ENCODE measurements around the gene HSD11B1.

HSD11B1 gene

GRCh38 chr1:209704584-209704983 lies at the start of gene HSD11B1:
Gene HSD11B1 (plus strand): TSS chr1:209704846. CDS start chr1:209704943, 97 bp downstream.
- FAIRE-seq = no peak
- no peak for DNase-seq (ENCODE audit: insufficient read length, low spot score)

- FAIRE-seq = no peak
- no peak for DNase-seq (ENCODE audit: insufficient read length, low spot score)
Measured at GRCh38 chr1:209655411-209656231, 49.0 kb upstream of the HSD11B1 start.

GRCh38 chr1:209657140-209657879 lies 47.3 kb upstream of the HSD11B1 start:
- FAIRE-seq = no peak
- no peak for DNase-seq (ENCODE audit: insufficient read length, low spot score)

GRCh38 chr1:209657918-209658317 lies 46.7 kb upstream of the HSD11B1 start:
- no peak for FAIRE-seq
- no peak for DNase-seq (ENCODE audit: insufficient read length, low spot score)

GRCh38 chr1:209659909-209660308 lies 44.7 kb upstream of the HSD11B1 start:
- DNase-seq (ENCODE audit: insufficient read length, low spot score) (no peak), FAIRE-seq (peak; percentile 89)

- DNase-seq (ENCODE audit: insufficient read length, low spot score) = no peak
- no peak for FAIRE-seq
Measured at GRCh38 chr1:209661071-209661470, 43.6 kb upstream of the HSD11B1 start.

GRCh38 chr1:209662879-209663327 lies 41.7 kb upstream of the HSD11B1 start:
- FAIRE-seq (no peak), DNase-seq (ENCODE audit: insufficient read length, low spot score) (no peak)

- FAIRE-seq (no peak), DNase-seq (ENCODE audit: insufficient read length, low spot score) (no peak)
Measured at GRCh38 chr1:209667103-209667502, 37.5 kb upstream of the HSD11B1 start.

GRCh38 chr1:209667708-209668107 lies 36.9 kb upstream of the HSD11B1 start:
- FAIRE-seq = no peak

GRCh38 chr1:209670441-209671082 lies 34.1 kb upstream of the HSD11B1 start:
- no peak for FAIRE-seq
- DNase-seq (ENCODE audit: insufficient read length, low spot score) = no peak

More at GRCh38 chr1:209667708-209668107, 36.9 kb upstream of the HSD11B1 start:
- DNase-seq (ENCODE audit: insufficient read length, low spot score) = no peak

- peak; percentile 46 for DNase-seq (ENCODE audit: insufficient read length, low spot score)
- peak; percentile 96 for FAIRE-seq
Measured at GRCh38 chr1:209672705-209673630, 31.7 kb upstream of the HSD11B1 start.

- no peak for FAIRE-seq
- DNase-seq (ENCODE audit: insufficient read length, low spot score) = no peak
Measured at GRCh38 chr1:209673631-209674417, 30.8 kb upstream of the HSD11B1 start.

GRCh38 chr1:209674957-209675564 lies 29.6 kb upstream of the HSD11B1 start, which contains the start of gene G0S2:
Gene G0S2 (plus strand): TSS chr1:209675412. CDS start chr1:209675685, 273 bp downstream.
- FAIRE-seq = no peak
- no peak for DNase-seq (ENCODE audit: insufficient read length, low spot score)

GRCh38 chr1:209675565-209676154 lies 29.0 kb upstream of the HSD11B1 start:
- no peak for FAIRE-seq
- no peak for DNase-seq (ENCODE audit: insufficient read length, low spot score)

- DNase-seq (ENCODE audit: insufficient read length, low spot score) = no peak
- no peak for FAIRE-seq
Measured at GRCh38 chr1:209678981-209679539, 25.6 kb upstream of the HSD11B1 start.

GRCh38 chr1:209685821-209686220 lies 18.8 kb upstream of the HSD11B1 start:
- peak; percentile 72 for FAIRE-seq
- no peak for DNase-seq (ENCODE audit: insufficient read length, low spot score)

- FAIRE-seq (no peak), DNase-seq (ENCODE audit: insufficient read length, low spot score) (no peak)
Measured at GRCh38 chr1:209686322-209686721, 18.3 kb upstream of the HSD11B1 start.

- no peak for DNase-seq (ENCODE audit: insufficient read length, low spot score)
- FAIRE-seq = no peak
Measured at GRCh38 chr1:209688746-209689234, 15.9 kb upstream of the HSD11B1 start.

All from GM19239 (cell line).